ENCODE data around the gene DGKH.

DGKH gene

GRCh38 chr13:42149136-42149535 is 100.7 kb downstream of the DGKH start:
- Histone ChIP-seq H3K9ac (ENCODE audit: low read length) (no peak overlapping the region), H3F3A (ENCODE audit: insufficient read depth, low read length) (no peaks in the 10 kb centered on the region)

GRCh38 chr13:42151781-42152180 is 103.3 kb downstream of the DGKH start:
- no peaks in the 10 kb centered on the region for H3K27me3 ChIP-seq (ENCODE audit: insufficient read depth, low read length)
- H3K4me2 ChIP-seq (ENCODE audit: low read length): no peak overlapping the region
- H4K20me1 ChIP-seq (ENCODE audit: insufficient read depth, low read length): no peaks in the 10 kb centered on the region
- H3K27ac ChIP-seq (ENCODE audit: low read depth, low read length, poor library complexity, severe bottlenecking): no peak overlapping the region
- H3K36me3 ChIP-seq (ENCODE audit: insufficient read depth, low read length): peaks cover 4% of the 10 kb centered on the region
- no peak for TF ChIP-seq CTCF (IDR thresholded peaks at IDR 0.05; ENCODE audit: low read length)
- TF ChIP-seq EZH2 (IDR thresholded peaks at IDR 0.05; ENCODE audit: borderline replicate concordance, low read length): no peak
- H3K9me2 ChIP-seq (ENCODE audit: low read depth, low read length): no peaks in the 10 kb centered on the region
- no peak overlapping the region for H3K4me3 ChIP-seq (ENCODE audit: low read depth, low read length, poor library complexity, severe bottlenecking)
- H3K9me3 ChIP-seq (ENCODE audit: low read length): no peaks in the 10 kb centered on the region
- no peaks in the 10 kb centered on the region for H3K79me2 ChIP-seq (ENCODE audit: insufficient read depth, low read length)
- H2AFZ ChIP-seq (ENCODE audit: low read length): no peak overlapping the region
- H3F3A ChIP-seq (ENCODE audit: insufficient read depth, low read length): no peaks in the 10 kb centered on the region
- H3K9ac ChIP-seq (ENCODE audit: low read length): no peak overlapping the region
- H3K4me1 ChIP-seq (ENCODE audit: insufficient read depth, low read length, severe bottlenecking): no peaks in the 10 kb centered on the region

More at GRCh38 chr13:42149136-42149535, 100.7 kb downstream of the DGKH start:
- no peaks in the 10 kb centered on the region for H3K79me2 ChIP-seq (ENCODE audit: insufficient read depth, low read length)
- H2AFZ ChIP-seq (ENCODE audit: low read length): no peak overlapping the region
- no peak overlapping the region for H3K4me3 ChIP-seq (ENCODE audit: low read depth, low read length, poor library complexity, severe bottlenecking)
- H3K27ac ChIP-seq (ENCODE audit: low read depth, low read length, poor library complexity, severe bottlenecking): no peak overlapping the region
- no peaks in the 10 kb centered on the region for H3K9me2 ChIP-seq (ENCODE audit: low read depth, low read length)
- no peaks in the 10 kb centered on the region for H3K9me3 ChIP-seq (ENCODE audit: low read length)
- no peaks in the 10 kb centered on the region for H3K4me1 ChIP-seq (ENCODE audit: insufficient read depth, low read length, severe bottlenecking)
- no peaks in the 10 kb centered on the region for H3K27me3 ChIP-seq (ENCODE audit: insufficient read depth, low read length)
- H3K4me2 ChIP-seq (ENCODE audit: low read length): no peak overlapping the region
- TF ChIP-seq EZH2 (IDR thresholded peaks at IDR 0.05; ENCODE audit: borderline replicate concordance, low read length) (no peak), CTCF (IDR thresholded peaks at IDR 0.05; ENCODE audit: low read length) (no peak)
- no peaks in the 10 kb centered on the region for H3K36me3 ChIP-seq (ENCODE audit: insufficient read depth, low read length)
- H4K20me1 ChIP-seq (ENCODE audit: insufficient read depth, low read length): no peaks in the 10 kb centered on the region

GRCh38 chr13:42152495-42152894 is 104.0 kb downstream of the DGKH start:
- H3F3A ChIP-seq (ENCODE audit: insufficient read depth, low read length): no peaks in the 10 kb centered on the region
- no peaks in the 10 kb centered on the region for H4K20me1 ChIP-seq (ENCODE audit: insufficient read depth, low read length)
- H3K4me1 ChIP-seq (ENCODE audit: insufficient read depth, low read length, severe bottlenecking): no peaks in the 10 kb centered on the region
- TF ChIP-seq EZH2 (IDR thresholded peaks at IDR 0.05; ENCODE audit: borderline replicate concordance, low read length) (no peak), CTCF (IDR thresholded peaks at IDR 0.05; ENCODE audit: low read length) (no peak)
- H3K36me3 ChIP-seq (ENCODE audit: insufficient read depth, low read length): peaks cover 4% of the 10 kb centered on the region
- no peak overlapping the region for H2AFZ ChIP-seq (ENCODE audit: low read length)
- no peaks in the 10 kb centered on the region for H3K9me3 ChIP-seq (ENCODE audit: low read length)
- no peak overlapping the region for H3K27ac ChIP-seq (ENCODE audit: low read depth, low read length, poor library complexity, severe bottlenecking)
- no peaks in the 10 kb centered on the region for H3K9me2 ChIP-seq (ENCODE audit: low read depth, low read length)
- H3K27me3 ChIP-seq (ENCODE audit: insufficient read depth, low read length): no peaks in the 10 kb centered on the region
- no peaks in the 10 kb centered on the region for H3K79me2 ChIP-seq (ENCODE audit: insufficient read depth, low read length)
- H3K4me3 ChIP-seq (ENCODE audit: low read depth, low read length, poor library complexity, severe bottlenecking): no peak overlapping the region
- H3K4me2 ChIP-seq (ENCODE audit: low read length): no peak overlapping the region
- H3K9ac ChIP-seq (ENCODE audit: low read length): no peak overlapping the region
